Loucy (cell line): ENCODE data around the gene LHX4.

ENCODE experiments used
- H2AFZ ChIP-seq: fragments of 200-600 bp; sonication (generic); 2 replicates; pipeline ENCODE4 v1.6.0; 2016; ENCODE audit warnings: antibody characterized with exemption, mild to moderate bottlenecking, low read length, moderate library complexity
- H3F3A ChIP-seq: fragments of 200-600 bp; 2 replicates; pipeline ENCODE4 v1.6.0; 2016; ENCODE audit warnings: antibody characterized with exemption, low read depth, mild to moderate bottlenecking
- H3K27me3 ChIP-seq: fragments of 200-600 bp; sonication (generic); 2 replicates; pipeline ENCODE4 v1.6.1; 2014; ENCODE audit warnings: low read length, mild to moderate bottlenecking; ENCODE audit not compliant: insufficient read depth, poor library complexity, severe bottlenecking
- H3K36me3 ChIP-seq: fragments of 200-600 bp; sonication (generic); 2 replicates; pipeline ENCODE4 v1.6.1; 2016; ENCODE audit warnings: low read length; ENCODE audit not compliant: insufficient read depth
- H3K4me1 ChIP-seq: fragments of 200-600 bp; sonication (generic); 2 replicates; pipeline ENCODE4 v1.5.1; 2014; ENCODE audit warnings: low read length, mild to moderate bottlenecking; ENCODE audit not compliant: insufficient read depth, poor library complexity, severe bottlenecking
- H3K4me2 ChIP-seq: fragments of 200-600 bp; sonication (generic); 2 replicates; pipeline ENCODE4 v1.6.0; 2014; ENCODE audit warnings: antibody characterized with exemption, low read length, low read depth, mild to moderate bottlenecking; ENCODE audit not compliant: poor library complexity, severe bottlenecking
- H3K4me3 ChIP-seq: fragments of 200-600 bp; sonication (generic); 2 replicates; pipeline ENCODE4 v1.5.1; 2014; ENCODE audit warnings: low read length, mild to moderate bottlenecking, mixed read lengths; ENCODE audit not compliant: poor library complexity, severe bottlenecking
- H3K79me2 ChIP-seq: fragments of 200-600 bp; sonication (generic); 2 replicates; pipeline ENCODE4 v1.6.1; 2014; ENCODE audit warnings: low read length; ENCODE audit not compliant: insufficient read depth
- H3K9ac ChIP-seq: fragments of 200-600 bp; sonication (generic); 2 replicates; pipeline ENCODE4 v1.6.0; 2014; ENCODE audit warnings: mild to moderate bottlenecking, low read depth, low read length, moderate library complexity; ENCODE audit not compliant: poor library complexity, severe bottlenecking
- H3K9me2 ChIP-seq: fragments of 200-600 bp; sonication (generic); replicated peaks from 2 replicates; pipeline ENCODE4 v1.6.1; 2016; ENCODE audit warnings: low read depth, low read length, mixed read lengths
- H3K9me3 ChIP-seq: fragments of 200-600 bp; sonication (generic); 2 replicates; pipeline ENCODE4 v1.6.1; 2014; ENCODE audit warnings: mild to moderate bottlenecking, antibody characterized with exemption, low read length, low read depth; ENCODE audit not compliant: insufficient read depth
- H4K20me1 ChIP-seq: fragments of 200-600 bp; sonication (generic); 2 replicates; pipeline ENCODE4 v1.6.0; 2014; ENCODE audit warnings: antibody characterized with exemption, low read length, mild to moderate bottlenecking; ENCODE audit not compliant: insufficient read depth, poor library complexity, severe bottlenecking
- CTCF ChIP-seq: fragments of 200-600 bp; sonication (generic); conservative IDR thresholded peaks from 2 replicates; pipeline ENCODE4 v1.5.1; 2014; ENCODE audit warnings: mild to moderate bottlenecking, antibody characterized with exemption, low read length
- EZH2phosphoT487 ChIP-seq: fragments of 200-600 bp; IDR thresholded peaks from 2 replicates; pipeline ENCODE4 v1.6.1; 2018; ENCODE audit warnings: antibody characterized with exemption, mild to moderate bottlenecking, moderate library complexity, borderline replicate concordance

LHX4 gene

GRCh38 chr1:180299479-180300221 is 69.6 kb downstream of the LHX4 start:
- no peak overlapping the region for H3K9ac ChIP-seq
- H3K4me2 ChIP-seq: no peak overlapping the region
- H3K27me3 ChIP-seq: no peaks in the 10 kb centered on the region
- no peaks in the 10 kb centered on the region for H3K9me3 ChIP-seq
- no peak overlapping the region for H3K4me3 ChIP-seq
- TF ChIP-seq EZH2phosphoT487: no peak
- TF ChIP-seq CTCF: no peak
- no peaks in the 10 kb centered on the region for H3K9me2 ChIP-seq
- peaks cover 13% of the 10 kb centered on the region for H3K4me1 ChIP-seq
- no peaks in the 10 kb centered on the region for H4K20me1 ChIP-seq
- H3K36me3 ChIP-seq: no peaks in the 10 kb centered on the region
- no peaks in the 10 kb centered on the region; the same call in 1 of the 2 replicates for H3K79me2 ChIP-seq
- H3F3A ChIP-seq: no peaks in the 10 kb centered on the region
- H2AFZ ChIP-seq: no peak overlapping the region

GRCh38 chr1:180301135-180301742 is 71.2 kb downstream of the LHX4 start:
- Histone ChIP-seq H3K4me2 (no peak overlapping the region), H3K27me3 (no peaks in the 10 kb centered on the region), H3K79me2 (no peaks in the 10 kb centered on the region; the same call in 1 of the 2 replicates), H3K4me1 (peaks cover 5% of the 10 kb centered on the region), H2AFZ (no peak overlapping the region), H3K9me3 (peaks cover under 1% of the 10 kb centered on the region; the same call in 1 of the 2 replicates), H4K20me1 (no peaks in the 10 kb centered on the region), H3F3A (no peaks in the 10 kb centered on the region), H3K36me3 (0 out of 2 replicates have a peak, but pooled peaks cover under 1% of the 10 kb centered on the region), H3K9ac (no peak overlapping the region), H3K4me3 (no peak overlapping the region), H3K9me2 (no peaks in the 10 kb centered on the region)
- no peak for TF ChIP-seq CTCF
- no peak for TF ChIP-seq EZH2phosphoT487

GRCh38 chr1:180309338-180309737 is 79.3 kb downstream of the LHX4 start:
- H2AFZ ChIP-seq: no peak overlapping the region

More at GRCh38 chr1:180309338-180309737, 79.3 kb downstream of the LHX4 start:
- Histone ChIP-seq H4K20me1 (no peaks in the 10 kb centered on the region), H3K27me3 (no peaks in the 10 kb centered on the region), H3K4me1 (no peaks in the 10 kb centered on the region), H3K36me3 (peaks cover 38% of the 10 kb centered on the region), H3F3A (no peaks in the 10 kb centered on the region), H3K4me3 (no peak overlapping the region), H3K9ac (no peak overlapping the region), H3K79me2 (no peaks in the 10 kb centered on the region), H3K9me3 (peaks cover 7% of the 10 kb centered on the region; the same call in 1 of the 2 replicates), H3K9me2 (no peaks in the 10 kb centered on the region), H3K4me2 (no peak overlapping the region)
- no peak for TF ChIP-seq EZH2phosphoT487
- no peak for TF ChIP-seq CTCF
